ENCODE data around the gene RBMS1. TPM values are rescaled to one million over a fixed set of nuclear protein-coding genes. Genes with fewer than 3 reads are reported as not detected.

RBMS1 gene
- total RNA-seq, 6 experiments from 2014 or later: 8.5 to 21.4 (median 14.3) TPM

DNA sequence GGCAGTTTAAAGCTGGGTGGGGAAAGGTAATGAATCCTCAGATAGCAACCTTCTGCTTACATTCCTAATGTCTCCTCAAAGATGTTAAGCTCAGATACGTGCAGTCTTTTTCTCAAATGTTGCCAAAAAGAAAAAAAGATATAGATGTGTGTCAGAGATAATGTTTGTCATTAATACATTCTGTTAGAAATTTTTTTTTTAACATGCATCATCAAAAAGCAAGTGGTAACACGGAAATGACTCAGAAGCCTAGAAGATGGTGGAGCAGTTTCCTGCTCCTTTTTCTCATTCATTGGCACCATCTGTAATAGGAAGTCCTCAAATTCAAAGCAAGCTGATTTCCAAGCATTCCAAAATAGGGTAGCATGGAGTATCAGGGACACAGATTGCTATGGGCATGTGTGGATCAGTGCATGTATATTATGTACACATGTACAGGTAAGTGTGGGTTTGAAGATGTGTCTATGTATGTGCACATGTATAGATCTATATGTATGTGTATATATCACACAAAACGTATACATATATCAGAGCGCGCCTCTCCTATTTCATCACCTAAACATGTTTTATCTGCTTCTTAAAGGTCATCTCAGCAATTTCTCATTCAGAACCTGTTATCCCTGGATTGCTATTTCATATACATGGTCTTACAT is 213.7 kb downstream of the RBMS1 start:
- Histone ChIP-seq H3K27ac (no peak overlapping the region), H3K9me3 (no peaks in the 10 kb centered on the region), H3K36me3 (peaks cover 0 to 26% (median 2%) of the 10 kb centered on the region in 4 donors), H3K4me3 (no peak overlapping the region), H3K4me1 (peaks cover 0 to 17% (median 0%) of the 10 kb centered on the region in 4 donors), H3K27me3 (no peaks in the 10 kb centered on the region)
- DNase-seq (no peak), ATAC-seq (peak in 1 of 4 donors; percentile 14)
- TF ChIP-seq, protein P1, sequence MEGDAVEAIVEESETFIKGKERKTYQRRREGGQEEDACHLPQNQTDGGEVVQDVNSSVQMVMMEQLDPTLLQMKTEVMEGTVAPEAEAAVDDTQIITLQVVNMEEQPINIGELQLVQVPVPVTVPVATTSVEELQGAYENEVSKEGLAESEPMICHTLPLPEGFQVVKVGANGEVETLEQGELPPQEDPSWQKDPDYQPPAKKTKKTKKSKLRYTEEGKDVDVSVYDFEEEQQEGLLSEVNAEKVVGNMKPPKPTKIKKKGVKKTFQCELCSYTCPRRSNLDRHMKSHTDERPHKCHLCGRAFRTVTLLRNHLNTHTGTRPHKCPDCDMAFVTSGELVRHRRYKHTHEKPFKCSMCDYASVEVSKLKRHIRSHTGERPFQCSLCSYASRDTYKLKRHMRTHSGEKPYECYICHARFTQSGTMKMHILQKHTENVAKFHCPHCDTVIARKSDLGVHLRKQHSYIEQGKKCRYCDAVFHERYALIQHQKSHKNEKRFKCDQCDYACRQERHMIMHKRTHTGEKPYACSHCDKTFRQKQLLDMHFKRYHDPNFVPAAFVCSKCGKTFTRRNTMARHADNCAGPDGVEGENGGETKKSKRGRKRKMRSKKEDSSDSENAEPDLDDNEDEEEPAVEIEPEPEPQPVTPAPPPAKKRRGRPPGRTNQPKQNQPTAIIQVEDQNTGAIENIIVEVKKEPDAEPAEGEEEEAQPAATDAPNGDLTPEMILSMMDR (IDR thresholded peaks at IDR 0.05): no peak
- no peak for TF ChIP-seq POLR2A (IDR thresholded peaks at IDR 0.05)
- 83% methylated on average over 5 of the region's 5 CpGs for WGBS (ENCODE audit: insufficient coverage, low coverage, low lambda C conversion rate, missing lambda C conversion rate)
- intact Hi-C loops (cut with DNase I): no loop called here

GRCh38 chr2:160278879-160279177 is 214.8 kb downstream of the RBMS1 start:
- Histone ChIP-seq H3K4me3 (no peak overlapping the region), H3K27me3 (no peaks in the 10 kb centered on the region), H3K27ac (no peak overlapping the region), H3K36me3 (peaks cover 0 to 20% (median 0%) of the 10 kb centered on the region in 4 donors), H3K4me1 (peaks cover 0 to 17% (median 0%) of the 10 kb centered on the region in 4 donors), H3K9me3 (no peaks in the 10 kb centered on the region)
- DNase-seq: no peak
- no peak for TF ChIP-seq POLR2A (IDR thresholded peaks at IDR 0.05)
- TF ChIP-seq, protein P1 (IDR thresholded peaks at IDR 0.05): peak; percentile 24 to 55 (median 48)
- WGBS (ENCODE audit: insufficient coverage, low coverage, low lambda C conversion rate, missing lambda C conversion rate): 41% methylated on average over 2 of the region's 2 CpGs
- ATAC-seq: peak; percentile 55 to 76 (median 68)
- intact Hi-C loops (cut with DNase I): no loop called here

GRCh38 chr2:160278101-160278878 is 215.3 kb downstream of the RBMS1 start:
- DNase-seq: no peak
- peak in 2 of 4 donors; percentile 20 to 66 for ATAC-seq
- 78% methylated on average over 9 of the region's 9 CpGs for WGBS (ENCODE audit: insufficient coverage, low coverage, low lambda C conversion rate, missing lambda C conversion rate)
- H3K36me3 ChIP-seq: peaks cover 0 to 20% (median 0%) of the 10 kb centered on the region in 4 donors
- H3K27ac ChIP-seq: peak overlapping the region in 1 of 3 donors; percentile 14
- no peak overlapping the region for H3K4me3 ChIP-seq
- H3K27me3 ChIP-seq: no peaks in the 10 kb centered on the region
- TF ChIP-seq POLR2A (IDR thresholded peaks at IDR 0.05): no peak
- TF ChIP-seq, protein P1 (IDR thresholded peaks at IDR 0.05): no peak
- peaks cover 0 to 17% (median 0%) of the 10 kb centered on the region in 4 donors for H3K4me1 ChIP-seq
- H3K9me3 ChIP-seq: no peaks in the 10 kb centered on the region
- intact Hi-C loops (cut with DNase I): no loop called here

GRCh38 chr2:160277151-160277550 is 216.5 kb downstream of the RBMS1 start:
- Histone ChIP-seq H3K4me3 (no peak overlapping the region), H3K9me3 (no peaks in the 10 kb centered on the region), H3K27me3 (no peaks in the 10 kb centered on the region), H3K4me1 (peaks cover 0 to 17% (median 0%) of the 10 kb centered on the region in 4 donors), H3K36me3 (peaks cover 0 to 20% (median 0%) of the 10 kb centered on the region in 4 donors), H3K27ac (no peak overlapping the region)
- no peak for DNase-seq
- 93% methylated on average over 6 of the region's 6 CpGs for WGBS (ENCODE audit: insufficient coverage, low coverage, low lambda C conversion rate, missing lambda C conversion rate)
- intact Hi-C loops (cut with DNase I): no loop called here
- ATAC-seq: no peak
- TF ChIP-seq, protein P1 (IDR thresholded peaks at IDR 0.05): no peak
- TF ChIP-seq POLR2A (IDR thresholded peaks at IDR 0.05): no peak

Measured in right lobe of liver (tissue), 6 donors.